HepG2 (cell line): ENCODE data around the gene DPH1. TPM values are rescaled to one million over a fixed set of nuclear protein-coding genes. Genes with fewer than 3 reads are reported as not detected.

Experiments used
- ATAC-seq: fragments of 200-7000 bp; cut with Tn5 transposase; 3 replicates; pipeline ENCODE4 v1.9.1; 2020; ENCODE audit warnings: mild to moderate bottlenecking, moderate library complexity
- BruUV-seq: library from RNA; stranded (reverse); fragments of 400-500 nt; replicated peaks from 2 replicates; lab custom pipeline; 2021; lab: Mats Ljungman, UMichigan
- CTCF ChIA-PET: fragments of 300-600 bp; formaldehyde crosslinking; extraction: SDS; loops from one replicate; lab custom pipeline; 2021; ENCODE audit warnings: low total read pairs, inconsistent platforms, low intra/inter-chr PET ratio; lab: Yijun Ruan, JAX
- POLR2A ChIA-PET: fragments of 350-600 bp; sonication (Branson Sonifier 250); formaldehyde crosslinking; loops from one replicate; lab custom pipeline; 2020; ENCODE audit warnings: antibody characterized with exemption, inconsistent platforms; lab: Yijun Ruan, JAX
- DNase-seq: peaks from one replicate; pipeline ENCODE4 v3.0.0-alpha.2; 2015; ENCODE audit warnings: low spot score
- FAIRE-seq: peaks from 3 replicates; lab custom pipeline; 2011; peaks lifted over from hg19 to GRCh38; lab: Jason Lieb, UNC
- H2AFZ ChIP-seq: one replicate; pipeline ENCODE4 v1.6.1; 2011; ENCODE audit warnings: low read length, inconsistent platforms
- H3K27ac ChIP-seq: fragments of 300-600 bp; 3 replicates; pipeline ENCODE4 v1.8.0; 2011; ENCODE audit warnings: mixed run types, mild to moderate bottlenecking, mixed read lengths, low read length, inconsistent platforms; ENCODE audit not compliant: insufficient read depth; ENCODE audit errors: extremely low read length
- H3K27me3 ChIP-seq, 2 experiments: fragments of 200-600 bp in 1 of 2; 2 replicates in 1 of 2; 3 replicates in 1 of 2; pipeline versions ENCODE4 v1.6.0 to v1.8.0; 2011; ENCODE audit warnings: low read length in 2 of 2, mild to moderate bottlenecking in 2 of 2, moderate library complexity in 2 of 2, inconsistent platforms in 1 of 2; ENCODE audit not compliant: insufficient read depth in 2 of 2, control insufficient read depth in 1 of 2
- H3K36me3 ChIP-seq, 2 experiments: fragments of 200-600 bp in 1 of 2; replicated peaks in 1 of 2; 2 replicates in 1 of 2; 3 replicates in 1 of 2; pipeline versions ENCODE4 v1.5.1 to v1.8.0; 2011; ENCODE audit warnings: low read length in 2 of 2, inconsistent platforms in 1 of 2; ENCODE audit not compliant: insufficient read depth in 2 of 2, control insufficient read depth in 1 of 2
- H3K4me1 ChIP-seq: 2 replicates; pipeline ENCODE4 v1.5.1; 2012; ENCODE audit warnings: low read length, inconsistent platforms; ENCODE audit not compliant: insufficient read depth
- H3K4me2 ChIP-seq: 2 replicates; pipeline ENCODE4 v1.6.0; 2011; ENCODE audit warnings: low read depth, low read length, inconsistent platforms
- H3K4me3 ChIP-seq, 3 experiments: fragments of 200-600 bp in 1 of 3; sonication (generic), shearing (Covaris generic) in 1 of 3; replicated peaks in 1 of 3; 2 replicates each; pipeline ENCODE4 v1.5.1; 2011 to 2016; ENCODE audit warnings: low read length in 3 of 3, inconsistent platforms in 2 of 3, low read depth in 2 of 3, mild to moderate bottlenecking in 2 of 3, control low read depth in 1 of 3, mixed read lengths in 1 of 3; ENCODE audit not compliant: insufficient read depth in 1 of 3
- H3K79me2 ChIP-seq: one replicate; pipeline ENCODE4 v1.6.1; 2011; ENCODE audit warnings: low read length, inconsistent platforms; ENCODE audit not compliant: insufficient read depth
- H3K9ac ChIP-seq: 2 replicates; pipeline ENCODE4 v1.6.0; 2011; ENCODE audit warnings: mild to moderate bottlenecking, low read depth, low read length, inconsistent platforms; ENCODE audit not compliant: insufficient read depth
- H3K9me3 ChIP-seq: 2 replicates; pipeline ENCODE4 v1.5.1; 2012; ENCODE audit warnings: mild to moderate bottlenecking, low read length
- H4K20me1 ChIP-seq: 2 replicates; pipeline ENCODE4 v1.6.0; 2011; ENCODE audit warnings: inconsistent platforms, mild to moderate bottlenecking, low read length, moderate library complexity; ENCODE audit not compliant: insufficient read depth
- CERS6 ChIP-seq: sonication (generic); formaldehyde crosslinking; IDR thresholded peaks from 2 replicates; pipeline ENCODE4 v1.5.0; 2020; ENCODE audit warnings: missing genetic modification reagents
- HDAC6 ChIP-seq: fragments of 200-600 bp; sonication (generic); IDR thresholded peaks from 2 replicates; pipeline ENCODE4 v1.7.0; 2017; ENCODE audit warnings: mild to moderate bottlenecking, antibody characterized with exemption, low read length, low read depth
- HOXA3 ChIP-seq: sonication (generic); formaldehyde crosslinking; IDR thresholded peaks from 2 replicates; pipeline ENCODE4 v1.5.0; 2020; ENCODE audit warnings: missing genetic modification reagents
- KDM6A ChIP-seq: IDR thresholded peaks from 2 replicates; pipeline ENCODE4 v1.6.1; 2016; ENCODE audit warnings: low read depth
- KMT2B ChIP-seq: IDR thresholded peaks from 2 replicates; pipeline ENCODE4 v1.6.1; 2016; ENCODE audit warnings: missing genetic modification reagents, missing compliant biosample characterization
- STAG1 ChIP-seq: sonication (generic); formaldehyde crosslinking; IDR thresholded peaks from 2 replicates; pipeline ENCODE4 v1.4.0; 2020; ENCODE audit warnings: missing genetic modification reagents
- ZBTB38 ChIP-seq: sonication (generic); formaldehyde crosslinking; IDR thresholded peaks from 2 replicates; pipeline ENCODE4 v1.5.1; 2020; ENCODE audit warnings: mild to moderate bottlenecking, missing genetic modification reagents
- ZNF784 ChIP-seq: sonication (generic); formaldehyde crosslinking; IDR thresholded peaks from 2 replicates; pipeline ENCODE4 v1.5.1; 2020; ENCODE audit warnings: missing genetic modification reagents, mild to moderate bottlenecking, borderline replicate concordance
- ZSCAN30 ChIP-seq: sonication (generic); formaldehyde crosslinking; IDR thresholded peaks from 2 replicates; pipeline ENCODE4 v1.5.0; 2020; ENCODE audit warnings: mild to moderate bottlenecking, missing genetic modification reagents
- WGBS: methylation state at CpG from one replicate; pipeline ENCODE4 v1.1.6; 2017; ENCODE audit warnings: low lambda C conversion rate; 5-methylcytosine and 5-hydroxymethylcytosine counted together
- in situ Hi-C: cut with HindIII; loops from 2 replicates; pipeline ENCODE4 v1.10.0; 2017; ENCODE audit warnings: low pct_unique_long_range_greater_than_20kb; ENCODE audit not compliant: extremely low pct_ligation_motif_present
- intact Hi-C: fragments of 100-400 bp; cut with micrococcal nuclease; formaldehyde crosslinking; loops from one replicate; pipeline ENCODE4 v1.10.0; 2022; ENCODE audit not compliant: unreplicated experiment
- polyA plus RNA-seq, 8 experiments: library from polyadenylated mRNA; depleted of rRNA in 3 of 8; stranded (reverse) in 7 of 8; unstranded in 1 of 8; fragments of >200 nt; fragmentation: Illumina TruSeq in 4 of 8; extraction: Trizol in 4 of 8; gene quantifications; 2 replicates each; pipeline versions ENCODE4 v1.2.1 to v1.2.3, GENCODE V29; 2011 to 2016; ENCODE audit warnings: low read depth in 4 of 8, missing spikeins in 1 of 8, mixed read lengths in 1 of 8; ENCODE audit not compliant: insufficient read depth in 1 of 8
- total RNA-seq, 5 experiments: library from RNA; depleted of rRNA; stranded (reverse); fragments of >200 nt; fragmentation: Illumina TruSeq; extraction: Trizol; gene quantifications; 2 replicates each; pipeline ENCODE4 v1.2.3, GENCODE V29; 2016; ENCODE audit warnings: low read depth in 1 of 5
- TF ChIP-seq, protein P1 (sequence below): sonication (generic); formaldehyde crosslinking; IDR thresholded peaks from 2 replicates; pipeline ENCODE4 v1.8.1; 2022; ENCODE audit warnings: low read depth, mild to moderate bottlenecking, missing genetic modification reagents

The DPH1 gene
- total and polyA plus RNA-seq, 2 of the 13 experiments (the other 11 are each of a cell fraction or from before 2014, with no cell fraction given): 25.3 to 42.8 TPM

DNA sequence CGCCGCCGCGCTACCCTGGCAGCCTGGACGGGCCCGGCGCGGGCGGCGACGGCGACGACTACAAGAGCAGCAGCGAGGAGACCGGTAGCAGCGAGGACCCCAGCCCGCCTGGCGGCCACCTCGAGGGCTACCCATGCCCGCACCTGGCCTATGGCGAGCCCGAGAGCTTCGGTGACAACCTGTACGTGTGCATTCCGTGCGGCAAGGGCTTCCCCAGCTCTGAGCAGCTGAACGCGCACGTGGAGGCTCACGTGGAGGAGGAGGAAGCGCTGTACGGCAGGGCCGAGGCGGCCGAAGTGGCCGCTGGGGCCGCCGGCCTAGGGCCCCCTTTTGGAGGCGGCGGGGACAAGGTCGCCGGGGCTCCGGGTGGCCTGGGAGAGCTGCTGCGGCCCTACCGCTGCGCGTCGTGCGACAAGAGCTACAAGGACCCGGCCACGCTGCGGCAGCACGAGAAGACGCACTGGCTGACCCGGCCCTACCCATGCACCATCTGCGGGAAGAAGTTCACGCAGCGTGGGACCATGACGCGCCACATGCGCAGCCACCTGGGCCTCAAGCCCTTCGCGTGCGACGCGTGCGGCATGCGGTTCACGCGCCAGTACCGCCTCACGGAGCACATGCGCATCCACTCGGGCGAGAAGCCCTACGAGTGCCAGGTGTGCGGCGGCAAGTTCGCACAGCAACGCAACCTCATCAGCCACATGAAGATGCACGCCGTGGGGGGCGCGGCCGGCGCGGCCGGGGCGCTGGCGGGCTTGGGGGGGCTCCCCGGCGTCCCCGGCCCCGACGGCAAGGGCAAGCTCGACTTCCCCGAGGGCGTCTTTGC is 28.0 kb downstream of the DPH1 start (continued):
- TF ChIP-seq, protein P1, sequence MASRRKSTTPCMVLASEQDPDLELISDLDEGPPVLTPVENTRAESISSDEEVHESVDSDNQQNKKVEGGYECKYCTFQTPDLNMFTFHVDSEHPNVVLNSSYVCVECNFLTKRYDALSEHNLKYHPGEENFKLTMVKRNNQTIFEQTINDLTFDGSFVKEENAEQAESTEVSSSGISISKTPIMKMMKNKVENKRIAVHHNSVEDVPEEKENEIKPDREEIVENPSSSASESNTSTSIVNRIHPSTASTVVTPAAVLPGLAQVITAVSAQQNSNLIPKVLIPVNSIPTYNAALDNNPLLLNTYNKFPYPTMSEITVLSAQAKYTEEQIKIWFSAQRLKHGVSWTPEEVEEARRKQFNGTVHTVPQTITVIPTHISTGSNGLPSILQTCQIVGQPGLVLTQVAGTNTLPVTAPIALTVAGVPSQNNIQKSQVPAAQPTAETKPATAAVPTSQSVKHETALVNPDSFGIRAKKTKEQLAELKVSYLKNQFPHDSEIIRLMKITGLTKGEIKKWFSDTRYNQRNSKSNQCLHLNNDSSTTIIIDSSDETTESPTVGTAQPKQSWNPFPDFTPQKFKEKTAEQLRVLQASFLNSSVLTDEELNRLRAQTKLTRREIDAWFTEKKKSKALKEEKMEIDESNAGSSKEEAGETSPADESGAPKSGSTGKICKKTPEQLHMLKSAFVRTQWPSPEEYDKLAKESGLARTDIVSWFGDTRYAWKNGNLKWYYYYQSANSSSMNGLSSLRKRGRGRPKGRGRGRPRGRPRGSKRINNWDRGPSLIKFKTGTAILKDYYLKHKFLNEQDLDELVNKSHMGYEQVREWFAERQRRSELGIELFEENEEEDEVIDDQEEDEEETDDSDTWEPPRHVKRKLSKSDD (CRISPR knock-in tag): peak; percentile 85; the same call in 1 of the 2 replicates
- TF ChIP-seq ZSCAN30 (CRISPR knock-in tag) (no peak), KMT2B (CRISPR knock-in tag) (no peak)

GRCh38 chr17:2058586-2059546 is 28.9 kb downstream of the DPH1 start:
- Histone ChIP-seq H3K27me3 (peaks cover 0 to 5% of the 10 kb centered on the region in 2 experiments; a peak in 2 of 5 replicates), H3K36me3 (peaks cover 2 to 3% of the 10 kb centered on the region in 2 experiments; a peak in 3 of 5 replicates), H3K9me3 (no peaks in the 10 kb centered on the region), H3K9ac (no peak overlapping the region), H3K4me3 (no peak overlapping the region), H3K27ac (no peak overlapping the region), H3K4me1 (peaks cover 7% of the 10 kb centered on the region), H2AFZ (no peak overlapping the region), H4K20me1 (peaks cover 9% of the 10 kb centered on the region; the same call in 1 of the 2 replicates), H3K4me2 (no peak overlapping the region), H3K79me2 (no peaks in the 10 kb centered on the region)
- no peak for ATAC-seq
- DNase-seq: no peak
- intact Hi-C loops (no loop called here), in situ Hi-C loops (no loop called here)
- ChIA-PET POLR2A (no interaction called here), CTCF (interaction anchor here (0.9 kb wide), 1 partner anchor 186 kb away, joined by 4 read pairs; no protein-coding TSS in a partner anchor)
- WGBS: 91% methylated on average over 43 of the region's 78 CpGs
- BruUV-seq: no TSS peak
- no peak for FAIRE-seq
- TF ChIP-seq ZBTB38 (CRISPR knock-in tag) (peak; percentile 37; the same call in 1 of the 2 replicates), CERS6 (no peak), ZNF784 (CRISPR knock-in tag) (no peak), HDAC6 (no peak), KDM6A (no peak), HOXA3 (CRISPR knock-in tag) (peak; percentile 64), STAG1 (CRISPR knock-in tag) (peak; percentile 40)
